ENCODE data around the gene GDF7. TPM values are rescaled to one million over a fixed set of nuclear protein-coding genes. Genes with fewer than 3 reads are reported as not detected.
A peak's percentile ranks its signal among the peaks of the same experiment; 100 is the strongest.

Gene GDF7
- total RNA-seq, 1 donor from 2014 or later: 1.2 TPM

- no peak for DNase-seq (ENCODE audit: low spot score)
Observed at GRCh38 chr2:20643060-20643459, 23.9 kb upstream of the GDF7 start.

- no peak for DNase-seq (ENCODE audit: low spot score)
Observed at GRCh38 chr2:20643826-20644225, 23.1 kb upstream of the GDF7 start.

GRCh38 chr2:20645301-20645701 lies 21.6 kb upstream of the GDF7 start:
- DNase-seq (ENCODE audit: low spot score): no peak

- DNase-seq (ENCODE audit: low spot score): no peak
Observed at GRCh38 chr2:20645761-20646160, 21.2 kb upstream of the GDF7 start.

- DNase-seq (ENCODE audit: low spot score): no peak
Observed at GRCh38 chr2:20646446-20646845, 20.5 kb upstream of the GDF7 start.

GRCh38 chr2:20647211-20647610 lies 19.7 kb upstream of the GDF7 start:
- DNase-seq (ENCODE audit: low spot score): no peak

- no peak for DNase-seq (ENCODE audit: low spot score)
Observed at GRCh38 chr2:20647738-20648137, 19.2 kb upstream of the GDF7 start.

GRCh38 chr2:20648206-20648605 lies 18.7 kb upstream of the GDF7 start:
- no peak for DNase-seq (ENCODE audit: low spot score)

GRCh38 chr2:20648831-20649230 lies 18.1 kb upstream of the GDF7 start:
- DNase-seq (ENCODE audit: low spot score): no peak

GRCh38 chr2:20649576-20649975 lies 17.4 kb upstream of the GDF7 start:
- DNase-seq (ENCODE audit: low spot score): no peak

GRCh38 chr2:20649976-20650375 lies 17.0 kb upstream of the GDF7 start:
- no peak for DNase-seq (ENCODE audit: low spot score)

GRCh38 chr2:20650393-20650876 lies 16.5 kb upstream of the GDF7 start:
- DNase-seq (ENCODE audit: low spot score): no peak

- peak; percentile 96 for DNase-seq (ENCODE audit: low spot score)
Observed at GRCh38 chr2:20650877-20651730, 15.8 kb upstream of the GDF7 start, which contains the start of gene HS1BP3. Gene HS1BP3, minus strand, starts transcription at chr2:20651098. Its CDS starts 35 bp downstream, at chr2:20651063.

GRCh38 chr2:20651731-20652099 lies 15.2 kb upstream of the GDF7 start:
- DNase-seq (ENCODE audit: low spot score): no peak

- no peak for DNase-seq (ENCODE audit: low spot score)
Observed at GRCh38 chr2:20652141-20652540, 14.8 kb upstream of the GDF7 start.

GRCh38 chr2:20652673-20653575 lies 14.0 kb upstream of the GDF7 start:
- no peak for DNase-seq (ENCODE audit: low spot score)

GRCh38 chr2:20653695-20654534 lies 13.0 kb upstream of the GDF7 start:
- no peak for DNase-seq (ENCODE audit: low spot score)

GRCh38 chr2:20654535-20654813 lies 12.5 kb upstream of the GDF7 start:
- DNase-seq (ENCODE audit: low spot score): no peak

- no peak for DNase-seq (ENCODE audit: low spot score)
Observed at GRCh38 chr2:20656561-20656960, 10.4 kb upstream of the GDF7 start.

GRCh38 chr2:20657522-20658235 lies 9.3 kb upstream of the GDF7 start:
- DNase-seq (ENCODE audit: low spot score): no peak
